Endodermal cell (in vitro differentiated cells): Measurements from ENCODE around the gene RAP1GAP2. TPM values are rescaled to one million over a fixed set of nuclear protein-coding genes. Genes with fewer than 3 reads are reported as not detected.
A peak's percentile ranks its signal among the peaks of the same experiment; 100 is the strongest.
"Not testable (repeated sequence)": the region's sequence is repeated elsewhere in the genome, so short reads cannot be mapped to it uniquely, and the experiment has no call there.

Source experiments
- DNase-seq: peaks from one replicate; pipeline ENCODE4 v3.0.0-alpha.2; 2017
- H3K27ac ChIP-seq: 2 replicates; pipeline ENCODE4 v1.5.1; 2013; ENCODE audit warnings: mild to moderate bottlenecking, low read depth, low read length, moderate library complexity
- H3K27me3 ChIP-seq: 2 replicates; pipeline ENCODE4 v1.6.1; 2013; ENCODE audit warnings: mild to moderate bottlenecking, low read length, moderate library complexity; ENCODE audit not compliant: insufficient read depth, control insufficient read depth, poor library complexity, severe bottlenecking
- H3K36me3 ChIP-seq: 2 replicates; pipeline ENCODE4 v1.7.0; 2013; ENCODE audit warnings: mild to moderate bottlenecking, low read length, moderate library complexity; ENCODE audit not compliant: control insufficient read depth, insufficient read depth
- H3K4me1 ChIP-seq: one replicate; pipeline ENCODE4 v1.7.0; 2013; ENCODE audit warnings: low read length; ENCODE audit not compliant: control insufficient read depth, insufficient read depth
- H3K4me3 ChIP-seq: 2 replicates; pipeline ENCODE4 v1.5.1; 2013; ENCODE audit warnings: mild to moderate bottlenecking, low read length, moderate library complexity
- H3K9ac ChIP-seq: 2 replicates; pipeline ENCODE4 v1.6.1; 2013; ENCODE audit warnings: mild to moderate bottlenecking, low read length, moderate library complexity; ENCODE audit not compliant: poor library complexity, severe bottlenecking; ENCODE audit errors: extremely low read depth
- H3K9me3 ChIP-seq: 2 replicates; pipeline ENCODE4 v1.6.1; 2013; ENCODE audit warnings: mild to moderate bottlenecking, low read length, moderate library complexity; ENCODE audit not compliant: control insufficient read depth
- H3K27ac Mint-ChIP-seq: 2 replicates; pipeline ENCODE4 v1.8.0; 2020; ENCODE audit warnings: mixed read lengths
- H3K27me3 Mint-ChIP-seq: 2 replicates; pipeline ENCODE4 v1.8.0; 2021; ENCODE audit warnings: mild to moderate bottlenecking, mixed read lengths; ENCODE audit not compliant: insufficient read depth
- H3K36me3 Mint-ChIP-seq: 2 replicates; pipeline ENCODE4 v1.8.0; 2020; ENCODE audit warnings: low read depth, mixed read lengths
- H3K4me1 Mint-ChIP-seq: 2 replicates; pipeline ENCODE4 v1.8.0; 2020; ENCODE audit warnings: mixed read lengths
- H3K4me3 Mint-ChIP-seq: 2 replicates; pipeline ENCODE4 v1.8.0; 2020; ENCODE audit warnings: mild to moderate bottlenecking, moderate library complexity, mixed read lengths
- H3K9me3 Mint-ChIP-seq: 2 replicates; pipeline ENCODE4 v1.8.0; 2020; ENCODE audit warnings: mild to moderate bottlenecking, mixed read lengths
- CTCF ChIP-seq: fragments of 200-600 bp; sonication (generic); conservative IDR thresholded peaks from 2 replicates; pipeline ENCODE4 v1.5.0; 2021; ENCODE audit warnings: antibody characterized with exemption, mild to moderate bottlenecking
- WGBS, 2 experiments: methylation state at CpG; one replicate each; pipeline versions ENCODE4 v1.1.5 to v1.1.7; 2013; ENCODE audit warnings: missing lambda C conversion rate in 2 of 2, mixed read lengths in 1 of 2; ENCODE audit not compliant: insufficient coverage in 1 of 2, insufficient read length in 1 of 2; 5-methylcytosine and 5-hydroxymethylcytosine counted together
- total RNA-seq, 2 donors: library from RNA; stranded (reverse); fragmentation: NEBNext Ultra II Directional in 1 of 2; extraction: Animal tissue kit (Norgen Biotek cat#: 25700) in 1 of 2; gene quantifications; 2 replicates in 1 of 2; 3 replicates in 1 of 2; pipeline ENCODE4 v1.2.1, GENCODE V29; 2021

RAP1GAP2 gene
- total RNA-seq, 2 donors from 2014 or later = 18.0 to 44.3 TPM

- TF ChIP-seq CTCF = no peak
- H3K4me1 ChIP-seq = peaks cover 3% of the 10 kb centered on the region
- no peaks in the 10 kb centered on the region for H3K9me3 Mint-ChIP-seq
- no peaks in the 10 kb centered on the region for H3K36me3 ChIP-seq
- WGBS, 2 experiments = 42 to 68% methylated on average over 4 to 6 of the region's 6 CpGs
- H3K9me3 ChIP-seq = no peaks in the 10 kb centered on the region
- DNase-seq = no peak
- H3K27me3 Mint-ChIP-seq = peaks cover 9% of the 10 kb centered on the region
- peaks cover 1% of the 10 kb centered on the region for H3K4me1 Mint-ChIP-seq
- no peak overlapping the region for H3K9ac ChIP-seq
- no peak overlapping the region for H3K4me3 ChIP-seq
- H3K36me3 Mint-ChIP-seq = no peaks in the 10 kb centered on the region
- no peak overlapping the region for H3K27ac ChIP-seq
- H3K27ac Mint-ChIP-seq = no peak overlapping the region
- no peaks in the 10 kb centered on the region for H3K27me3 ChIP-seq
- H3K4me3 Mint-ChIP-seq = no peak overlapping the region
These were observed 14.2 kb upstream of the RAP1GAP2 start for GRCh38 chr17:2782055-2782454.

GRCh38 chr17:2783310-2784030 is 12.8 kb upstream of the RAP1GAP2 start:
- Histone ChIP-seq H3K36me3 (no peaks in the 10 kb centered on the region), H3K27me3 (no peaks in the 10 kb centered on the region), H3K9me3 (no peaks in the 10 kb centered on the region), H3K9ac (no peak overlapping the region), H3K4me3 (no peak overlapping the region), H3K4me1 (peaks cover 3% of the 10 kb centered on the region), H3K27ac (no peak overlapping the region)
- H3K9me3 Mint-ChIP-seq = no peaks in the 10 kb centered on the region
- peaks cover 5% of the 10 kb centered on the region for H3K27me3 Mint-ChIP-seq
- no peak overlapping the region for H3K4me3 Mint-ChIP-seq
- H3K4me1 Mint-ChIP-seq = no peaks in the 10 kb centered on the region
- no peaks in the 10 kb centered on the region for H3K36me3 Mint-ChIP-seq
- WGBS, 2 experiments = 90 to 93% methylated on average over 4 of the region's 4 CpGs
- no peak for DNase-seq
- no peak overlapping the region for H3K27ac Mint-ChIP-seq
- TF ChIP-seq CTCF = no peak

- no peak overlapping the region for H3K4me3 Mint-ChIP-seq
These were observed 11.4 kb upstream of the RAP1GAP2 start for GRCh38 chr17:2784864-2785263.

GRCh38 chr17:2785376-2785775 is 10.9 kb upstream of the RAP1GAP2 start:
- H3K27me3 Mint-ChIP-seq, DNase-seq, H3K27ac ChIP-seq, H3K27me3 ChIP-seq, H3K9me3 Mint-ChIP-seq, H3K9ac ChIP-seq, H3K36me3 Mint-ChIP-seq, H3K4me3 ChIP-seq, H3K9me3 ChIP-seq, H3K4me1 ChIP-seq, H3K36me3 ChIP-seq, H3K4me1 Mint-ChIP-seq, H3K4me3 Mint-ChIP-seq: not testable (repeated sequence)
- H3K27ac Mint-ChIP-seq = peak overlapping the region; percentile 28
- WGBS, 2 experiments = 94 to 97% methylated on average over 10 to 12 of the region's 12 CpGs

More at GRCh38 chr17:2784864-2785263, 11.4 kb upstream of the RAP1GAP2 start:
- no peaks in the 10 kb centered on the region for H3K9me3 ChIP-seq
- H3K4me3 ChIP-seq = no peak overlapping the region
- H3K27me3 Mint-ChIP-seq = no peaks in the 10 kb centered on the region
- no peaks in the 10 kb centered on the region for H3K9me3 Mint-ChIP-seq
- H3K36me3 ChIP-seq = no peaks in the 10 kb centered on the region
- WGBS, 2 experiments = 93 to 98% methylated on average over 6 to 8 of the region's 8 CpGs
- H3K4me1 ChIP-seq = peaks cover 3% of the 10 kb centered on the region
- H3K36me3 Mint-ChIP-seq = no peaks in the 10 kb centered on the region
- H3K27ac Mint-ChIP-seq = no peak overlapping the region
- no peaks in the 10 kb centered on the region for H3K27me3 ChIP-seq
- H3K27ac ChIP-seq = no peak overlapping the region
- DNase-seq = no peak
- TF ChIP-seq CTCF = no peak
- no peaks in the 10 kb centered on the region for H3K4me1 Mint-ChIP-seq
- H3K9ac ChIP-seq = no peak overlapping the region
